GM12801 (cell line): ENCODE data around the gene ADAMTSL1.

Experiments used
- CTCF ChIP-seq: IDR thresholded peaks from one replicate; pipeline ENCODE4 v1.5.1; 2011; ENCODE audit warnings: control low read depth; ENCODE audit not compliant: insufficient read length; ENCODE audit errors: extremely low read depth

Gene ADAMTSL1

GRCh38 chr9:18608371-18608770 lies 134.4 kb downstream of the ADAMTSL1 start:
- TF ChIP-seq CTCF = no peak

DNA sequence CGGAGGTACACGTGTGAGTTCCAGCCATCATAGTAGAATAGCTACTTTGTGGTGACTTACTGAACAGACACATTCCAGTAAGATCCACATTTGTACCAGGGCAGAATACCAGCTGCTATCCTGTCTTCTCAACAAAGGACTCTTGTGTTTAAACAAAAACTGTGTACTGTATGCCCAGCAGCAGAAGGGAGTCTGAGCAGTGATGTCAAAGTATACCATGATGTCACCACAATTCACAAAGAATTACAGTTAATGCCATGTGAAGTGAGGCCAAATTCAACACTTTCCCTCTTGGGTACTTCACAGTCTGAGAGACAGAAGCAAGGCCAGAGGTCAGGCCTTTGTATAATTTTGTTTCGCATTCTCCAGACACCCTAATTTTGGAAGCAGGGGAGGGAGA lies 137.0 kb downstream of the ADAMTSL1 start:
- TF ChIP-seq CTCF = no peak

DNA sequence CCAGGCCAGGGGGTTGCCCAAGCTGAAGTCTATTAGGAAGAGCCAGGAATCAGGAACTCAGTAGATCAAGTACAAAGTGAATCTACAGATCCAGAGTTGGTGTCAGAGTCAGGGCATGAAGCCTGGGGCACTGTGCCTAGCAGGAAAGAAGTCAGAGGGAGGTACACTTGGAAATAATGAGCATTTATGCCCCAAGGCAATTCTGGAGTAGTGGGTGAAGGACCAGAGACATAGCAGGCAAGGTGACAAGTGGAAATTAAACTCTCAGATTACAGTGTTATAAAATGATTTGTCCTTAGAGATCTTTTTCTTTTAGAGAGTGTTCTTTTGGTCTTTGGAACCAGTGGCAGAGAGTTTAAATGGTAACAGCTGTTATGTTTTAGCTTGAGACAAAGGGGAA lies 138.0 kb downstream of the ADAMTSL1 start:
- TF ChIP-seq CTCF = no peak

DNA sequence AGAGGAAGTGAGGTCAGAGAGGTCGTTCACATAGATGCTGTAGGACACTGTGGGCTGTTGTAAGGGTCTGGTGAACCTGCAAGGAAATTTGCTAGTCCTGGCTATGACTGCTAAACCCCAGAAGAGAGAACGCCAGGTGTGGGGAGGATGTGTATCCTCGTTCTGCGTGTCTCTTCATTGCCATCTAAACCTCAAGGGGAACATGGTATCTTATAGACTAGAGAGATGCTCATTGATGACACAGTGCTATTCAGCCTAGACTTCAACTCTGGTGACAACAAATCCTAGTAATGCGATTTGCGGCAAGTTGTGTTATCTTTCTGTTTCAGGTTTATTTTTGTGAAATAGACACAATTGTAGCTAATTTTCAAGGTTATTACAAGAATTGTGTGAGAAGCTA lies 140.2 kb downstream of the ADAMTSL1 start:
- no peak for TF ChIP-seq CTCF

DNA sequence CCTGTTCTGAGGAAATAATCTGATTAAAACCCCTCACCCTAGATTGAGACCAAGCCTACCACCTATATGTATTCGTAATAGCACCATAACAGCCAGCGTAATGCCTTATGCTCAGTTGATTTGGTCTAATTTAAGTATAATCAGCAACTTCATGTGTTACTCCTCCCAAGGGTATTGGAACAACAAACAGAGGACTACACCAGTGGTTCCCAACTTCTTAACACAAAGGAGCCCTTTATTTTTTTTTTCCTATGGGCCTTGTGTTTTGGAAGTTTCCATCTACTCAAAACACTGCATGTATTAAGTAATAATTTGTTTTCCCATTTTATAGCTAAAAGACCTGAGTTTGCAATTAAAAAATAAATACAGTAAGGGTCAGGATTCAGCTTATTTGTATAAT lies 140.7 kb downstream of the ADAMTSL1 start:
- TF ChIP-seq CTCF = no peak

GRCh38 chr9:18616976-18617375 lies 143.0 kb downstream of the ADAMTSL1 start:
- TF ChIP-seq CTCF = no peak

GRCh38 chr9:18617759-18618158 lies 143.8 kb downstream of the ADAMTSL1 start:
- TF ChIP-seq CTCF = no peak

DNA sequence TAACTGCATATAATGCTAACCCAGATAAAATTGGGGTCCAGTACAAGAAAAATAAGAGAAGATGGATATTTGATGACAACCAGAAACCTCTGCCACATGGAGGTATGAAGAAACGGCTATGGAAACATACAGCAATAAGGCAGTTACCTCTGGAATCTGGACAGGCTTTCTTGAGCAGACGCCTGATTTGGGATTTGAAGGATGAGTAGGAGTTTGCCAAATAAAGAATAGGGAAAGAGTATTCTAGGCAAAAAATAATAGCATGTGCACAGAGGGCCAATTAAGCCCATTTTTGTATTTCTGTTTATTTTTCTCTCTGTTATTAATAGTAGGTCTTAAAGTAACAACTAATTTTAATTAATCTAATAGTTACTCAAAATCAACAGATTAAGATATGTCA lies 144.9 kb downstream of the ADAMTSL1 start:
- TF ChIP-seq CTCF = no peak
